Stimulated activated CD8-positive, alpha-beta memory T cell treated with anti-CD3 and anti-CD28 coated beads, Interleukin-7, amount 100 ng/mL, for 4 hours (primary cell): ENCODE measurements around the gene NTM.

ENCODE experiments used
- DNase-seq, 2 donors: peaks; one replicate each; pipeline ENCODE4 v3.0.0-alpha.2; 2020; ENCODE audit warnings: low read depth in 2 of 2

NTM gene

GRCh38 chr11:131373095-131373725 is 2.8 kb downstream of the NTM start:
- DNase-seq: no peak

- no peak for DNase-seq
Observed at GRCh38 chr11:131373756-131374155, 3.3 kb downstream of the NTM start.

GRCh38 chr11:131375421-131375820 is 5.0 kb downstream of the NTM start:
- no peak for DNase-seq

GRCh38 chr11:131375915-131376314 is 5.5 kb downstream of the NTM start:
- no peak for DNase-seq

DNA sequence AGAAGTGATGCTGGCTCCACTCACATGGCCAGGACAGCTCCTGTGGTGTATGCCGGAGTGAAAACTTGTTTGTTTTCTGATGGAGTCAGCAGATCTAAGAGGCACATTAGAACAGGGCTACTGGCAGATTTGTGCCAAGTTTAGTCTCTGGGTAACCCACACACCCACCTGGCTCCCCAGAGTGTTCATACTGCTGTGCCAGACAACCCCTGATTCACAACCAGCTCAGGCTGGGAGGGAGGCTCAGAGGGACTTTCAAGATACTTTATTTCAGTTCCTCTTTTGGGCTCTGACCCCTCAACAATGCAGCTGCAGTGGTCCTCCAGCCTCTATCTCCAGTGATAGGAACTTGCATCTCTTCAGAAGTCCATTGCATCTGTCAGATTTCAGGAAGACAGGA is 8.5 kb downstream of the NTM start:
- DNase-seq: no peak

DNA sequence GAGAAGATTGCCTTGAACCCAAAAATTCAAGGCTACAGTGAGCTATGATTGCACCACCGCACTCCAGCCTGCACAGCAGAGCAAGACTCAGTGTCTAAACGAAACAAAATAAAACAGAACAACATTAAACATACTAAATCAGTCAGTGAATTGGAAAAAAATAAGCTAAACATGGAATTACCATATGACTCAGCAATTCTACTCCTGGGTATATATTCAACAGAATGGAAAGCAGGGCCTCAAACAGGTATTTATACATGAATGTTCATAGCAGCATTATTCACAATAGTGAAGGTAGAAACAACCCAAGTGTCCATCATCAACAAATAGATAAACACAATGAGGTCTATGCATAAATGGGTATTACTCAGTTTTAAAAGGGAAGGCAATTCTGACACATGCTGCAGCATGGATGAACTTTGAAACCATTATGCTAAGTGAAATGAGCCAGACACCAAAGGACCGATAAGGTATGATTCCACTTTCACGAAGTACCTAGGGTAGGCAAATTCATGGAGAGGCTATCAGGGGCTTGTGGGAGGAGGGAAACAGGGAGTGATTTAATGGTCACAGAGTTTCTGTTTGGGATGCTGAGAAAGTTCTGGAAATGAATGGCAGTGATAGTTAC is 15.5 kb downstream of the NTM start:
- no peak for DNase-seq

GRCh38 chr11:131386408-131386807 is 16.0 kb downstream of the NTM start:
- no peak for DNase-seq

GRCh38 chr11:131388030-131388429 is 17.6 kb downstream of the NTM start:
- DNase-seq: no peak

DNA sequence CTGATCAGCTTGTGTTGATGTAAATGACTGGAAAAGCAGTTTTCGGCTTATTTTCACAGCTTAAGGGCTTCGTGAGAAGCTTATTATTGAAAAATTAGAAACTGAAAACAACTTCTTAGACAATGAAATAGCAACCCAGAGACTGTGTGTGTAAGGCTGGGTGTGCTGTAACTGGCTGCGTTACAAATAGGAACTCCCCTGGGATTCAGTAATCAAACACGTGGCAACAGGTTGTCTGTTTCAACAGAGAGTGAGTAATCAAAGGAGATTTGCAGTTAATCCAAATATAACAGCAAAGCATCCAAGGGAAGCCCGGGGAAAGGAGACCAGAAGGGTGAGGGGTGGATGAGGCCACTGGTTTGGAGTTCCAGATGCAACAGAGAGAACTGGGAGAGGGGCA is 19.2 kb downstream of the NTM start:
- no peak for DNase-seq

GRCh38 chr11:131391176-131391575 is 20.8 kb downstream of the NTM start:
- DNase-seq: no peak

DNA sequence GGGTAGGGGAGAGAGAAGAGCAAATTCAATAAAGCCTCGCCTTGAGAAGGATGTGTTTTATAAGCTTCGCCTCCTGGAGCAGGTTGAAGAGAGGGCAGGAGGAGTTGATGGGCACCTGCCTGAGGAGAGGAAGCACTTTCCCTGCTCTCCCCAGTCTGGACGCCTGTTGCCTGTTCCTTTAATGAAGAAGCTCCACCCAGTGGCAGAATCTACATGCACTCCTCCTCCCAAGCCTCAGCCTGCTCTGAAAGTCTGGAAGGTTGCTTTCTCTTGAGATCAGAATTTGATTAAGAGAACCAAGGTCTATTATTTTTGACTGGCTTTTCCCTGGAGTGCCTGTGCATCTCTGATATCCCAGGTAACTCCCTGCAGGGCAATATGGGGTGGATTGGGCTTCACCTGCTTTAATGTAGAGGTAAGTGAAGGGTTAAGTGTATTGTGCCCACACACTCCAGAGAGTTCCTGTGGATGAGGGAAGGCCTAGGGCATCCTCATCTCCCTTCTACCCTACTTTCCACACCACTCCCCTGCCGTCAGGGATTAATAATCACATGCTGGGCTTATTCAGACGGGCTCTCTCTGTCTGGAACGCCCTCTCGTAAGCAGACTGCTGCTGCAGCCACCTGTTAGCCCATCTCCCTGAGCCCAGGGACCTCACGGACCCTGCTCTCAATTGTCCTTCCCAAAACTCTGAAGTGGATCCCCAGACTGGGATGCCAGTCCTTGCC is 22.3 kb downstream of the NTM start:
- no peak for DNase-seq

GRCh38 chr11:131393691-131394090 is 23.3 kb downstream of the NTM start:
- DNase-seq: no peak

DNA sequence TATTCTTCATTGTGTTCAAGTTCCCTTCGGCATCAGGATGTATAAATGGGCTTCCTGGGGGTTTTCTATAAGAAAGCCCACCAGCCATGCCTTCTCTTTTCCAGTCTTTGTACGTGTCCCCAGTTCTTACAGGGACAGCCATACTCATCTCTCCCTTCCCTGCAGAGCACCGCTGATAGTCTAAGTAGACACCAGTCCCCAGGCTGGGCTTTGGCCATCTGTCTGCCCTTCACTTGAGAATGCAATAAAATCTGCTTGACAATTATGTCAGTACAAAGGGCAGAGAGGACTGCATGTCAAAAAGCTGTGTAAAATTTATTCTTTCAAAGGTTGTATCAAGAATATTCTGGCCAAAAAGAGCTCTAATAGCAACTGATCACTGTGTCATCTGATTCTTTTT is 27.3 kb downstream of the NTM start:
- DNase-seq: no peak

DNA sequence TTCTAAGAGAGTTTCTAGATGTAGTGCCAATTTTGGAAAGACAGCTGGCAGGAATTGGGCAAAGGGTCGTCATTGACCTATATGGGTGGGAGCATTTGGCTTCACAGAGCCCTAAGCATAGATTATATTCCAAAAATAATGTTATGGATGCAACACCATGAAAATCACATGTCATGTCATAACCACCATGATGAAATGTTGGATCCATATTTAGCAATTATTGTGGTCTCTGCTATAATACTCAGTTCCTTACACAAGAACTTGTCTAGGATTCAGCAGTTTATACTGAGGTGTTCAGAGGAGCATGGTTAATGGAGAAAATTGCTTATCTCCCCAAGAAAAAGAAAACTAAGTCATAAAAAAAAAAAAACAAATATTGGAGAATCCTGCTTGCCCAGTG is 31.6 kb downstream of the NTM start:
- DNase-seq: no peak

GRCh38 chr11:131404010-131404409 is 33.6 kb downstream of the NTM start:
- DNase-seq: no peak

DNA sequence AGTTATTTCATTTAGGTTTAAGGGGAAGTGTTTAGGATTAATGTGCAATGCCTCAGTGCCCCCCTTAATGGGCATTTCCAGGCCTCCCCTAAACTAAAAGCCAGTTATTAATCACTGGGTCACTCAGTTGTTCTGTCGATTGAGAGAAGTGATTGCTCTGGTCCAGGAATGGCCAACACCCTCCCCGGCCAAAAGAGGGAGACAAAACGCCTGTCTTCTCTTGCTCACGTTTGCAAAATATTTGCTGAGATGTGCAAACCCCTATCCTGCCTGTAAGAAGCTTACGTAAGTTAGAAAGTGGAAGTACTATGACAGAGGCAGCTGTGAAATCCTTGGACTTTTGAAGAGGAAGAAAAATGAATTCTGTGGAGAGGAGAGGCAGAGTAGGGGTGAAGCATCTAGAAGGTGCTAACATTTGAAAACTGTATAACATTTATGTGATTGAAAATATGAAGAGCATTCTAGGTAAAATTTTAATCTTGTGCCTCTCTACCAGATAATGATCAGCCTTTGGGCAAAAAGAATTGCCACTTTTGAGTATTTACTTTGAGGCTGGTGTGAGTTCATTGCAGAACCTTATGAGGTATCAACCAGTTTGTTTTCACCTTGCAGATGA is 37.7 kb downstream of the NTM start:
- no peak for DNase-seq

DNA sequence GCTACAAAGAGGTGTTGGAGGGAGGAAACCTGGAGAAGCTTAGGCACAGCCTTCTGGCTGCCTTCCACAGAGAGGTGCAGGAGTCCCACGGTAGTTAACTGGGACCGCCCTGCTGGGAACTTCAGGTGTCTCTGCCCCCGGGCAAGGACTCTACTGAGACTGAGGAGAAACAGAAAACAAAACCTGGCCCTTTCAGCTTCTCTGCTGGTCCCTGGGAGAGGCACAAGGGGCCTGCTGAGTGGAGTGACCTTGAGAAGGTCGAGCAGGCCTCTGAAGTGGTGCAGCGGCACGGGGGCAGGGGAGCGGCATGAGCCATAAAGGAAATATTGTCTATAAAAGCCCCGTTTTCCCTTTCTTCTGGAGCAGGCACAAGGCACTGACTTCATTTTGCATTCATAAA is 38.9 kb downstream of the NTM start:
- DNase-seq: no peak

- DNase-seq: no peak
Observed at GRCh38 chr11:131411636-131412035, 41.2 kb downstream of the NTM start.

DNA sequence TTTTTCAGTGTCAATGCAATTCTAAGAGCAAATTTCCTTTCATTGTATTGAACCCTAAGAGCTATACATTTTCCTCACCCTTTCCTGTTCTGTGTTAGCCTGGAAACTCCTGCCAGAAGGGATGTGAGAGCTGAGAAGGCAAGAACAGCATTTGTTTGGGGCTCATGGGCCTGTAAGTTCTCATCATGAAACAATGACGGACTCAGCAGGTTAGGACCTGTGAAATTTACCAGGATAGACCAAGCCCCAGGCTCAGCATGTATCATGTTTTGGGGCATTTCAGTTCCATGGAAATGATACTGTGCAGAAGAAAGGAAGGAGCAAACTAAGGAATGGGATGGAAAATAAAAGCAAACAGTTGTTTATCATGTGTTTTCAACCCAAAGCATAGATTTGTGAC is 41.6 kb downstream of the NTM start:
- no peak for DNase-seq

DNA sequence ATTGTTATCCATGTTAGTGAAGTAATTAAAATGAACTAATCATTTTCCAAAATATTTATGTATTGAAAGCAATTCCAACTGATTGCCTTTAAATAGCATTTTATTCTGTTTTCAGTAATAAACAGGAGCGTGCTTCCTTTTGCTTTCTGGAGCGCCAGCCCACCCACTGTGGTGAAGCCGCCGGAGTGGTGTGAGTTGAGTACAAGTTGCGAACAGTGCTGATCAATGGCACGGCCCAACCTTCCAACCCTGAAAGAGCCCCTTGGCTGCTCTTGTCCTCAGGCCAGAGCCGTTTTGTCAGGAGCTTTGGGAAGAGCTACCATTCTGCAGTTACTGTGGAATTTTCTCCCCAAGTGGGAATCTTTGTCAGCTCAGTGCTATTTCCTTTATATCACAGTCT is 42.8 kb downstream of the NTM start:
- no peak for DNase-seq

DNA sequence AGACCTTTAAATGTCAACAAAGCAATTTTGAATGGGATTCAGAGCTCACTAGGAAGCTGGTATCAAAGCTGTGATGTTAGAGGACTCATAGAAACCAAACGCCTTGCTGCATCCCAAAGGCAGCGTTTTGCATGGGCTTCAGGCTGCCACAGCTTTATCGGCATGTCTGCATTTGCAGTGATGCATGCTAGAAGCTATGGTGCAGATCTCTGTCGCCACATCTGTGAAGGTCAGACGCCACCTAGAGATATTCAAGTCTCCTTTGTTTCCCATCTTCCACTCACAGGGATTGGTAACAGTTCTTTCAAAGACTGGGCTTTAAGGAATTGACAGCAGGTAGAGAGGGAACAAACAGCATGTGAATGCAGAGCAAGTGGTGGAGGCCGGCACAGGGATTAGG is 47.8 kb downstream of the NTM start:
- no peak for DNase-seq

GRCh38 chr11:131421066-131421855 is 50.8 kb downstream of the NTM start:
- no peak for DNase-seq
